ENCODE results near the gene DFFB.

DFFB gene

GRCh38 chr1:3893190-3893589, 35.9 kb downstream of the DFFB start:
- DNase-seq (ENCODE audit: low read depth): no peak

GRCh38 chr1:3894626-3895278, 37.5 kb downstream of the DFFB start:
- H3K4me3 ChIP-seq (ENCODE audit: low read depth, low read length): no peak overlapping the region
- no peak for TF ChIP-seq CTCF (IDR thresholded peaks at IDR 0.05; ENCODE audit: insufficient read depth, low read depth, low read length, missing control alignments)
- no peak for DNase-seq (ENCODE audit: low read depth)

More at GRCh38 chr1:3893190-3893589, 35.9 kb downstream of the DFFB start:
- no peak for TF ChIP-seq CTCF (IDR thresholded peaks at IDR 0.05; ENCODE audit: insufficient read depth, low read depth, low read length, missing control alignments)
- H3K4me3 ChIP-seq (ENCODE audit: low read depth, low read length): no peak overlapping the region

- TF ChIP-seq CTCF (IDR thresholded peaks at IDR 0.05; ENCODE audit: insufficient read depth, low read depth, low read length, missing control alignments): no peak
- no peak for DNase-seq (ENCODE audit: low read depth)
- no peak overlapping the region for H3K4me3 ChIP-seq (ENCODE audit: low read depth, low read length)
Measured at GRCh38 chr1:3895279-3895950, 38.1 kb downstream of the DFFB start.

- DNase-seq (ENCODE audit: low read depth): no peak
Measured at GRCh38 chr1:3895951-3896325, 38.7 kb downstream of the DFFB start.

GRCh38 chr1:3896396-3897000, 39.2 kb downstream of the DFFB start:
- H3K4me3 ChIP-seq (ENCODE audit: low read depth, low read length): no peak overlapping the region
- DNase-seq (ENCODE audit: low read depth): no peak
- no peak for TF ChIP-seq CTCF (IDR thresholded peaks at IDR 0.05; ENCODE audit: insufficient read depth, low read depth, low read length, missing control alignments)

More at GRCh38 chr1:3895951-3896325, 38.7 kb downstream of the DFFB start:
- no peak for TF ChIP-seq CTCF (IDR thresholded peaks at IDR 0.05; ENCODE audit: insufficient read depth, low read depth, low read length, missing control alignments)
- no peak overlapping the region for H3K4me3 ChIP-seq (ENCODE audit: low read depth, low read length)

- DNase-seq (ENCODE audit: low read depth): no peak
- no peak overlapping the region for H3K4me3 ChIP-seq (ENCODE audit: low read depth, low read length)
- no peak for TF ChIP-seq CTCF (IDR thresholded peaks at IDR 0.05; ENCODE audit: insufficient read depth, low read depth, low read length, missing control alignments)
Measured at GRCh38 chr1:3898475-3898735, 41.1 kb downstream of the DFFB start.

All from GM12865 (cell line).